Measurements from ENCODE around the gene FYB2. TPM values are rescaled to one million over a fixed set of nuclear protein-coding genes. Genes with fewer than 3 reads are reported as not detected.

Gene FYB2
- total RNA-seq, 1 experiment from 2014 or later, result not detected

- no peak for TF ChIP-seq CTCF (IDR thresholded peaks at IDR 0.05; ENCODE audit: unreplicated experiment)
- no peak overlapping the region for H3K4me3 Mint-ChIP-seq (ENCODE audit: unreplicated experiment)
- no peaks in the 10 kb centered on the region for H3K9me3 Mint-ChIP-seq (ENCODE audit: unreplicated experiment)
- intact Hi-C loops (cut with micrococcal nuclease), result no loop called here
- POLR2A ChIA-PET, result no interaction called here
- H3K36me3 Mint-ChIP-seq (ENCODE audit: insufficient read depth, unreplicated experiment), result no peaks in the 10 kb centered on the region
- H3K27me3 Mint-ChIP-seq (ENCODE audit: insufficient read depth, unreplicated experiment), result no peaks in the 10 kb centered on the region
- CTCF ChIA-PET, result no interaction called here
- no peak for DNase-seq (ENCODE audit: unreplicated experiment)
- no peaks in the 10 kb centered on the region for H3K4me1 Mint-ChIP-seq (ENCODE audit: insufficient read depth, unreplicated experiment)
- BruUV-seq (replicated peaks), result no TSS peak
- H3K27ac Mint-ChIP-seq (ENCODE audit: low read depth, unreplicated experiment), result no peak overlapping the region
Measured at GRCh38 chr1:56672579-56672978, 146.6 kb downstream of the FYB2 start.

DNA sequence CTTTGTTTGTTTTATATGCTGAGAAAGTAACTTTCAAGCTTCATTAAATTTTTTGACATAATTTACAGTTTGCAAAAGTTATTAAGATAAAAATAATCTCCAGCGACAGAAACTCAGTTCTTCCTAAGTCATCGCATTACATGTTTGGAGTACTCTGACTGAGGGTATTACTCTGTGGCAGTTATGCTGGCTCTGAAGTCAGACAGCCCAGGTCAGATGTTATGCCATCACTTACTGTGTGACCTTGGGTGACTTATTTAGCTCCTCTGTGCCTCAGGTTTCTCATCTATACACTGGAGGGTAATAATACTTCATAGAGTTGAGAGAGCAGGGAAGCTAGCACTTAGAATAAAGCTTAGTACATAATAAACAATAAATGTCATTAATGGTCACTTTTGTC lies 147.7 kb downstream of the FYB2 start:
- TF ChIP-seq CTCF (IDR thresholded peaks at IDR 0.05; ENCODE audit: unreplicated experiment), result no peak
- POLR2A ChIA-PET, result no interaction called here
- intact Hi-C loops (cut with micrococcal nuclease), result no loop called here
- no peak for DNase-seq (ENCODE audit: unreplicated experiment)
- no peaks in the 10 kb centered on the region for H3K9me3 Mint-ChIP-seq (ENCODE audit: unreplicated experiment)
- H3K36me3 Mint-ChIP-seq (ENCODE audit: insufficient read depth, unreplicated experiment), result no peaks in the 10 kb centered on the region
- CTCF ChIA-PET, result interaction anchor here (0.7 kb wide), 1 partner anchor 48 kb away, joined by 3 read pairs; no protein-coding TSS in a partner anchor
- BruUV-seq (replicated peaks), result no TSS peak
- H3K4me3 Mint-ChIP-seq (ENCODE audit: unreplicated experiment), result no peak overlapping the region
- H3K4me1 Mint-ChIP-seq (ENCODE audit: insufficient read depth, unreplicated experiment), result no peaks in the 10 kb centered on the region
- H3K27ac Mint-ChIP-seq (ENCODE audit: low read depth, unreplicated experiment), result no peak overlapping the region
- no peaks in the 10 kb centered on the region for H3K27me3 Mint-ChIP-seq (ENCODE audit: insufficient read depth, unreplicated experiment)

DNA sequence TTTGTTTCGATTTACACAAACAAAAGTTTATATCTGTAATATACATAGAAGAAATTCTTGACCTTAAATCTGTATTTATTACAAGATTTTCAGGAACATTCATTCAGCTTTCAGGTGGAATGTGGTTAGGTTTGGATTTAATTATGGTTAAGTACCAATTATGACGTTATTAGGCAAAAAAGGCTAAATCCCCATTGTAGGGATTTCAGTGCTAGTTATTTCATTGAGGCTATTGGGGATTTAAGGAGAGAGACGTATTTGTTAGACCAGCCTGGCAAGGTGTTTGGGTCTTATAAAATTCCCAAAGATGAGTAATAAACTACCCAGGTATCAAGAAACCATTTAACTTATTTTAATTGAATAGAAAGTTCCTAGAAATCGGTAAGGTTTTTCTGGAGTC lies 148.1 kb downstream of the FYB2 start:
- BruUV-seq (replicated peaks), result no TSS peak
- intact Hi-C loops (cut with micrococcal nuclease), result no loop called here
- H3K4me1 Mint-ChIP-seq (ENCODE audit: insufficient read depth, unreplicated experiment), result no peaks in the 10 kb centered on the region
- no peak overlapping the region for H3K4me3 Mint-ChIP-seq (ENCODE audit: unreplicated experiment)
- TF ChIP-seq CTCF (IDR thresholded peaks at IDR 0.05; ENCODE audit: unreplicated experiment), result no peak
- no peaks in the 10 kb centered on the region for H3K36me3 Mint-ChIP-seq (ENCODE audit: insufficient read depth, unreplicated experiment)
- H3K27ac Mint-ChIP-seq (ENCODE audit: low read depth, unreplicated experiment), result no peak overlapping the region
- ChIA-PET POLR2A (no interaction called here), CTCF (no interaction called here)
- DNase-seq (ENCODE audit: unreplicated experiment), result no peak
- no peaks in the 10 kb centered on the region for H3K9me3 Mint-ChIP-seq (ENCODE audit: unreplicated experiment)
- H3K27me3 Mint-ChIP-seq (ENCODE audit: insufficient read depth, unreplicated experiment), result no peaks in the 10 kb centered on the region

GRCh38 chr1:56670350-56670749 lies 148.9 kb downstream of the FYB2 start:
- no peaks in the 10 kb centered on the region for H3K36me3 Mint-ChIP-seq (ENCODE audit: insufficient read depth, unreplicated experiment)
- intact Hi-C loops (cut with micrococcal nuclease), result no loop called here

More at GRCh38 chr1:56670350-56670749, 148.9 kb downstream of the FYB2 start:
- no peak for TF ChIP-seq CTCF (IDR thresholded peaks at IDR 0.05; ENCODE audit: unreplicated experiment)
- DNase-seq (ENCODE audit: unreplicated experiment), result no peak
- Mint-ChIP-seq H3K9me3 (ENCODE audit: unreplicated experiment) (no peaks in the 10 kb centered on the region), H3K4me3 (ENCODE audit: unreplicated experiment) (no peak overlapping the region), H3K27ac (ENCODE audit: low read depth, unreplicated experiment) (no peak overlapping the region), H3K27me3 (ENCODE audit: insufficient read depth, unreplicated experiment) (no peaks in the 10 kb centered on the region), H3K4me1 (ENCODE audit: insufficient read depth, unreplicated experiment) (no peaks in the 10 kb centered on the region)
- POLR2A ChIA-PET, result no interaction called here
- CTCF ChIA-PET, result no interaction called here
- BruUV-seq (replicated peaks), result no TSS peak

Other genes with a start within 250 kb of the FYB2 start
- 0.84 and 1.3 TPM in 2 replicates for gene PLPP3, start 239.8 kb downstream of the FYB2 start, total RNA-seq (2022)
- gene PRKAA2, start 174.1 kb downstream of the FYB2 start, total RNA-seq (2022), result 0.72 and 1.0 TPM in 2 replicates
- not detected in 2 replicates for gene C8A, start 35.4 kb upstream of the FYB2 start, total RNA-seq (2022)
- gene C8B, start 146.6 kb upstream of the FYB2 start, total RNA-seq (2022), result not detected in 2 replicates

Measured in MCF 10A (cell line).